DMS114 treated with DMSO at 0.1 percent for 48 hours (cell line): Measurements from ENCODE around the gene PELO.
A peak's percentile ranks its signal among the peaks of the same experiment; 100 is the strongest.
"Not testable (repeated sequence)": the region's sequence is repeated elsewhere in the genome, so short reads cannot be mapped to it uniquely, and the experiment has no call there.

Source experiments
- DNase-seq: peaks from one replicate; lab custom pipeline; 2025; ENCODE audit not compliant: unreplicated experiment; lab: John Stamatoyannopoulos, UW

Gene PELO

GRCh38 chr5:52799983-52800393 is 12.3 kb downstream of the PELO start:
- peak; percentile 82 for DNase-seq

DNA sequence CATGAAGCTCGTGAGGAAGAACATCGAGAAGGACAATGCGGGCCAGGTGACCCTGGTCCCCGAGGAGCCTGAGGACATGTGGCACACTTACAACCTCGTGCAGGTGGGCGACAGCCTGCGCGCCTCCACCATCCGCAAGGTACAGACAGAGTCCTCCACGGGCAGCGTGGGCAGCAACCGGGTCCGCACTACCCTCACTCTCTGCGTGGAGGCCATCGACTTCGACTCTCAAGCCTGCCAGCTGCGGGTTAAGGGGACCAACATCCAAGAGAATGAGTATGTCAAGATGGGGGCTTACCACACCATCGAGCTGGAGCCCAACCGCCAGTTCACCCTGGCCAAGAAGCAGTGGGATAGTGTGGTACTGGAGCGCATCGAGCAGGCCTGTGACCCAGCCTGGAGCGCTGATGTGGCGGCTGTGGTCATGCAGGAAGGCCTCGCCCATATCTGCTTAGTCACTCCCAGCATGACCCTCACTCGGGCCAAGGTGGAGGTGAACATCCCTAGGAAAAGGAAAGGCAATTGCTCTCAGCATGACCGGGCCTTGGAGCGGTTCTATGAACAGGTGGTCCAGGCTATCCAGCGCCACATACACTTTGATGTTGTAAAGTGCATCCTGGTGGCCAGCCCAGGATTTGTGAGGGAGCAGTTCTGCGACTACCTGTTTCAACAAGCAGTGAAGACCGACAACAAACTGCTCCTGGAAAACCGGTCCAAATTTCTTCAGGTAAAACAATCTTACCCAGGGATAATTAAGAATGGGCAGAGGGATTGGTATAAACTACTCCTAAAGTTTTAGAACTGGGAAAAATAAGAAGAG is 12.9 kb downstream of the PELO start:
- DNase-seq: peak; percentile 9

GRCh38 chr5:52801329-52801728 is 13.6 kb downstream of the PELO start:
- DNase-seq: no peak

- no peak for DNase-seq
These were observed 14.7 kb downstream of the PELO start for GRCh38 chr5:52802272-52802973.

DNA sequence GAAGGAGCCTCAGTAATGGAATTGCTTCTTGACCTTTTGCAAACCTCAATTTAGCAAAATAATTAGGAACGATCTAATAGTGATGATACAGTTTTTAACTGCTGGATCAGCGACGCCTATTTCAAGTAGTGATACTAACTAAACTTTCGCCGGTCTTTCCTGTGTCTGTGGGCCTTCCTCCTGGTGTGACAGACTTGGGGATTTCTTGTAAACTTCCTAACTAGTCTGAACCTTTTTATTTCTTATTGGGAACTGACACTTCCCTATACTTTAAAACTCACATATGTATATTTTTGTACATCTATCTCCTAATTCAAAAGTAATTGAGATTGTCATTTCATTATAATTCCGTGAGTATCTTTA is 15.2 kb downstream of the PELO start:
- no peak for DNase-seq

DNA sequence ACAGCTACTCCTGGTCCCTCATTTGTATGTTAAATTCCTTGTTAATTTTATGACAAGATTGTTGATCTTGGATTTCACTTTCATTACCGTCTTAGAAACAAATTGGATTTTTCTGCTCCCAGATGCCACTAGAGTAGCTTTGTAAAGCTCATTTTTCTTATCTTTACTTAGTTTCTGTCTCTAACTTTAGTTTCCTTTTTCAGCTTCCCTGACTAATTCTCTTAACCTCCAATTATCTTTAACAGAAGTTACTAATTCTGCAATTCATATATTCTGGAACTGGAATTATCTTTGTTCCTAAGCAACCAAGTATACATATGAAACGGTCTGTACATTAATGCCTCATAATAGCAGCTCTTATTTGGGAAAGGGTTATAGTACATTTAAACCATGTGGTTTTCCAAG is 16.7 kb downstream of the PELO start:
- DNase-seq: no peak

- DNase-seq: no peak
These were observed 17.3 kb downstream of the PELO start for GRCh38 chr5:52804981-52805380.

DNA sequence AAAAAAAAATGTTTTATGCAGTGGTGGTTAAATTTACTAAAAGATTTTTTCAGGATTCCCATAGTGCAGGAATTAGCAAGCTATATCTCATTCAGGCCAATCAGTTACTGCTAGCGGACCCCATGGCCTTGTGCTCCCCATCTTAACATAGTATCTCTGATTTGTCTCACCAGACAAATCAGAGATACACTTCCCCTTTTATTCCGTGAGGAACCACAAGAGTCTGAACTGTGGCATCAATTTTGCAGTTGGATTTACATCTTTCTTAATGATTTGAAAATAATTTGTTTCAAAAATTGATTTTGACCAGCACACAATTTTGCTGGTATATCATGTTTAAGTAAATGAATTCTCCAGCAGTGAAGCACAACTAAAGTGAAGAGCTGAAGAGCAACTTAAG is 17.9 kb downstream of the PELO start:
- DNase-seq: no peak

DNA sequence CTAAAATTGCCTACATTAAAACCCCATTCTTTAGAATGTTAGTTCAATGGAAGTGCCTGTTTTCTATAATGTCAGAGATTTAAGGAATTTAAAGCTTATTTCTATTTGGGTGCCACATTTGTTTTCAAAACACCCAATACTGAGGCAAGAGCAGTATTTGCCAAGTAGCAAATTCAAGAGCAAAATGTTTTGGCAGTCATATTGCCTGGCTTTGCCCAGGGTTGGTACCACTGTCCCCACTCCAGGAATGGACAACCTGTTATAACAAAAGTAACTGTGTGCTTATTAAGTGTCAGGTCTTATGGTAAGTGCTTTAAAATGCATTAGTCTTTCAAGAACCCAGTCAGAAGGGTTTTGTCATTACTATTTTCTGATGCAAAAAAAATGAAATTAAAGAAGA is 19.3 kb downstream of the PELO start:
- DNase-seq: no peak

DNA sequence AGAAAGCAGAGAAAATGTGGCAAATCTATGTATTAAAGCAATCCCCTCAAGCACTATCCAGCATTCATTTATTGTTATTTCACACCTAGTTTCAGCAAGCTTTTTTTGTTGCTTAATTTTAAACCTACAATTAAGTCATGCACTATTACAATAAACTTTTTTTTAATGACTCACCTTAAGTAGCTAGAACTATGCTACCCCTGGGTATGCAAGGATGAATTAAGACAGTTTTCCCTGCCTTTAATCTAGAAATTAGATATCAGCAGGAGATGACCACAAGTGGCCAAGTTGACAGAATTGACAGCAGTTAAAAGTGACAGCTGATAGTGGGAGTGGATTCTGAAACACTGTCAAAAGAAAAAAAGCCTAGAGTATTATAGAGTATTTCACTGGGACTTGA is 20.0 kb downstream of the PELO start:
- DNase-seq: no peak

GRCh38 chr5:52808316-52808901 is 20.7 kb downstream of the PELO start:
- no peak for DNase-seq

DNA sequence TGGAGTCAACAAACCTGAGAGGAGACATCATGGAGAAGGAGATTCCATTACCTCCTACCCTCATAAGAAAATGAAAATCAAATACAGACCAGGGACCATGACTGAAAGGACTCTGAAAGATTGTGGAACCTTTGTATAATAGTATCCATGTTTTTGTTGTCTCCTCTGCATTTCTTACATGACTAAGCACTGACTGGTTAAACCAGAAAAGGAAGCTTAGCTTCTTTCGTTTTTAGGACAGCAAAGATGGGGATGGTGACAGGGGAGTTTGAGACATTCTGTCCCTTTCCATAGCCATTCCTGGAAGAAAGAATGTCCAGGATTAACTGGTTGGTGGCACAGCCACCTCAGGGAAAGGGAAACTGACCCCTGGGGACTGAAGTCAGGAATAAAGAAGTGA is 22.2 kb downstream of the PELO start:
- DNase-seq: no peak

DNA sequence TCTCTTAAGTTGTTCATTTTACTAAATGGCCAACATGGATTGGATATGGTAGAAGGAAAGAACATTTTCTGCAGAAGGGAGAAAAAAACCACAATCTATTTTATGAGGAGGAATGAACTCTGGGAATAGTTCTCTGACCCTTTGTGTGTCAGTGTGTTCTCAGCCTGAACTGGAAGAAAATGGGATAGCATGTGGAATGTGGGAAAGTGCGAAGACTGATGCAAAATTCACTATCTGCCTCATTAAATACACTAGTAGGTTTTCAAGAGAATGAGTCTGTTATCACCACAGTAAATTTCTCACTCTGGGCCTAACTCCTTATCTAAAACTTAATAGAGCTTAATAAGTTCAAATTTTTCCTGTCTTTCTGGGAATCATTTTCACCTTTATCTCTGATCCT is 22.7 kb downstream of the PELO start:
- no peak for DNase-seq

DNA sequence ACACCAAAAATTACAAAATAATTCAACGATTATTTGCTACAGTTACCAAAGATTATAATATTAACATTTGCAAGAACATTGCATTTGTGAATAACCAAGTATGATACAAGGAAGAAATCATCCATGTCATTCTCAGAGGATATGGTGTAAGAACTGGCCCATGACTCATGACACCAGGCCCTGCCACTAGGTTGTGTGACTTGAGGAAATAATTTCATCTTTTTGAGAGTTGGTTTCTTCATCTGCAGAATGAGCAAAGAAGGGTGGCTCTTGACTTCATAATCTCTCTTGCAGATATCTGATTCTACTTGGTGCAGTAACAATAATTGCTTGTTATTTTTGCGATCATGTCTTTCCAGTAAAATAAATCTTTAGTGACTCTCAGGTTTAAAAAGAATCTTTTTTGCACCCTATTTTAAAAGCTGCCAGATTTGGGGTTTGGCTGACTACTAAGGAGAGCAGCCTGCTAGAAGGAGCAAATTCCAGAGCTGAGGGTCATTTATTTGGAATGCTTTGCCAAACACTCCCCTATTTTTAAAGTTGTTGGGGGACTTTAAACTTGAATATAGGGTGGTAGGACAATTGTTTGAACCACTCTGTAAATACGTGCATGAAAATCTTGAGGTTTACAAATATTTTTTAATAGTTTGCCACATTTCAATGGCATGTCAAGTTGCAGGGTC is 23.5 kb downstream of the PELO start:
- no peak for DNase-seq

DNA sequence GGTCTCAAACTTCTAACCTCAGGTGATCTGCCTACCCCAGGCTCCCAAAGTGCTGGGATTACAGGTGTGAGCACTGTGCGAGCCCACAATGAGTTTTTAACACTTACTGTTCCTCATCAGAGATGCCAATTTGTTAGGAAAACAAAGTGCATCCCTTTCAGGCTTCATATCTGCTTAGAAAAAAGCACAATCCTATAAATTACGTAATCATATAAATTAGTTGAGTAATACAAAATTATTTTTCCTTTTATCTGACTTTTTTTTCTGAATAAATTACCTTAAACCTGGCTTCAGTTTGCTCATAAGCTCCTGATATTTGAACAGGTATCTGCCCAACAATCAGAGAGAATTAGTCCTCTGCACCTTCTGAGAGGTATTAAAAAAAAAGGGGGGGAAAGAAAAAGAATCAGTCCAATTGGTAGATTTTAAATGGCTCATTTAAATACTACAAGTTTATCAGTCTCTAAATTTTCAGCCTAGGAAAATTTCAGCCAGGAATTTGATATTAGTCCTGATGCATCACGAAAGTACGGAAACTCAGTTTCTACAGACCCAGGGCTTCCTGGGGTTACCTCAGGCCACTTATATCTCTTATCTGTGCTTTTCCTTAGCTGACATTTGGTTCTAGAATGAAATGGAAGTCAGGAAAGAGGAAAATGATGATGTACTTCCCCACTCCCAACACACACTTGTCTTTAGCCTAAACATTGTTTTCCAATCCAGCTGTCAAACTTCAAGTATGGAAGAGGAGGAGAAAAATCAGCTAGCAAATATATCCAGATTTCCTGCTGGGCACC is 26.8 kb downstream of the PELO start:
- no peak for DNase-seq

GRCh38 chr5:52817818-52818217 is 30.1 kb downstream of the PELO start:
- no peak for DNase-seq

GRCh38 chr5:52818360-52818759 is 30.6 kb downstream of the PELO start:
- DNase-seq: no peak

DNA sequence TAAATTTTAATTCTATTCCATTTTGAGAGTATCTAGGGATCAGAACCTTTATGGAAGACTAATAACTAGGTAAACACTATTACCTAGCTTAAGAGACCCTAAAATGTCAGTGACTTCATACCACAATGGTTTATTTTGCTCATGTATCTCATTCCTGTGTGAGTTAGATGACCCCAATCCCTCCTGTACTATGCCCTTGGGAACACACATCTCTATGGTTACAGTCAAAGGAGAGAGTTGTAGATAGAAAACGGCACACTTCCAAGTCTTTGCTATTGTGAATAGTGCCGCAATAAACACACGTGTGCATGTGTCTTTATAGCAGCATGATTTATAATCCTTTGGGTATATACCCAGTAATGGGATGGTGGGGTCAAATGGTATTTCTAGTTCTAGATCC is 31.1 kb downstream of the PELO start:
- not testable (repeated sequence) for DNase-seq

- no peak for DNase-seq
These were observed 34.2 kb downstream of the PELO start for GRCh38 chr5:52821901-52822300.

GRCh38 chr5:52822437-52822836 is 34.7 kb downstream of the PELO start:
- DNase-seq: no peak

DNA sequence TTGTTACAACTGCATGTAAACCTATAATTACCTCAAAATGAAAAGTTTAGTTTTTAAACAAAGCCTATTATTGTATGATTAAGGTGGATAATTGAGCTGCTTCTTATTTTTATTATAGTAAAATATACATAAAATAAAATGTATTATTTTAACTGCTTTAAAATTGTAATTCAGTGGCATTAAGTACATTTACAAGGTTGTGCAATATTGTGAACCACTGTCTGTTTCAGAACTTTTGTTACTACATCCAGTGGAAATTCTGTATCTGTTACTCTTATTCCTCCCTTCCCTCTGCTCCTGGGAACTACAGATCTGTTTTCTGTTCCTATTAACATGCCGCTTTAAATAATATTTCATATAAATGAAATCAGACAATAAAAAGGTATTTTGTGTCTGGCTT is 37.1 kb downstream of the PELO start:
- no peak for DNase-seq
